Cerebellar cortex (tissue), 1 donor: ENCODE measurements around the gene CDHR1.

Source experiments
- DNase-seq: peaks from one replicate; pipeline ENCODE4 v3.0.0-alpha.2; 2015; ENCODE audit warnings: low spot score

CDHR1 gene

GRCh38 chr10:84230359-84230758 is 36.0 kb downstream of the CDHR1 start:
- DNase-seq, result no peak

- no peak for DNase-seq
Observed at GRCh38 chr10:84232376-84232775, 38.0 kb downstream of the CDHR1 start.

GRCh38 chr10:84233940-84234339 is 39.6 kb downstream of the CDHR1 start:
- no peak for DNase-seq

GRCh38 chr10:84234479-84234878 is 40.1 kb downstream of the CDHR1 start:
- DNase-seq, result no peak

GRCh38 chr10:84235096-84235495 is 40.8 kb downstream of the CDHR1 start:
- DNase-seq, result no peak

GRCh38 chr10:84236807-84237198 is 42.5 kb downstream of the CDHR1 start:
- DNase-seq, result no peak

GRCh38 chr10:84237199-84238051 is 43.1 kb downstream of the CDHR1 start:
- DNase-seq, result no peak

- DNase-seq, result no peak
Observed at GRCh38 chr10:84238909-84239308, 44.6 kb downstream of the CDHR1 start.

- no peak for DNase-seq
Observed at GRCh38 chr10:84241185-84241790, 47.0 kb downstream of the CDHR1 start, which contains the start of gene LRIT1. LRIT1 (minus strand) TSS chr10:84241546; CDS start chr10:84241439, 107 bp downstream.

GRCh38 chr10:84243759-84244158 is 49.4 kb downstream of the CDHR1 start:
- no peak for DNase-seq

GRCh38 chr10:84244651-84245270 is 50.4 kb downstream of the CDHR1 start, which contains the start of gene RGR:
RGR (plus strand) TSS chr10:84245053; CDS start chr10:84245091, 38 bp downstream.
- DNase-seq, result peak; percentile 96

GRCh38 chr10:84247496-84247895 is 53.2 kb downstream of the CDHR1 start:
- DNase-seq, result no peak

GRCh38 chr10:84248794-84249193 is 54.5 kb downstream of the CDHR1 start:
- DNase-seq, result no peak

- DNase-seq, result no peak
Observed at GRCh38 chr10:84254552-84255478, 60.5 kb downstream of the CDHR1 start.

GRCh38 chr10:84256510-84257342 is 62.4 kb downstream of the CDHR1 start:
- DNase-seq, result peak; percentile 21

- peak; percentile 65 for DNase-seq
Observed at GRCh38 chr10:84257343-84258020, 63.1 kb downstream of the CDHR1 start.

- no peak for DNase-seq
Observed at GRCh38 chr10:84258034-84258695, 63.8 kb downstream of the CDHR1 start.

GRCh38 chr10:84261236-84261915 is 67.0 kb downstream of the CDHR1 start:
- DNase-seq, result no peak
